GM19023 (cell line): ENCODE data around the gene C20orf141.
"Not testable (repeated sequence)": the region's sequence is repeated elsewhere in the genome, so short reads cannot be mapped to it uniquely, and the experiment has no call there.

Source experiments
- ATAC-seq: cut with Tn5 transposase; IDR thresholded peaks from one replicate; pipeline ENCODE4 v1.9.1; 2021; ENCODE audit warnings: mild to moderate bottlenecking, moderate library complexity; ENCODE audit not compliant: unreplicated experiment

Gene C20orf141, protein sequence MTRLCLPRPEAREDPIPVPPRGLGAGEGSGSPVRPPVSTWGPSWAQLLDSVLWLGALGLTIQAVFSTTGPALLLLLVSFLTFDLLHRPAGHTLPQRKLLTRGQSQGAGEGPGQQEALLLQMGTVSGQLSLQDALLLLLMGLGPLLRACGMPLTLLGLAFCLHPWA

DNA sequence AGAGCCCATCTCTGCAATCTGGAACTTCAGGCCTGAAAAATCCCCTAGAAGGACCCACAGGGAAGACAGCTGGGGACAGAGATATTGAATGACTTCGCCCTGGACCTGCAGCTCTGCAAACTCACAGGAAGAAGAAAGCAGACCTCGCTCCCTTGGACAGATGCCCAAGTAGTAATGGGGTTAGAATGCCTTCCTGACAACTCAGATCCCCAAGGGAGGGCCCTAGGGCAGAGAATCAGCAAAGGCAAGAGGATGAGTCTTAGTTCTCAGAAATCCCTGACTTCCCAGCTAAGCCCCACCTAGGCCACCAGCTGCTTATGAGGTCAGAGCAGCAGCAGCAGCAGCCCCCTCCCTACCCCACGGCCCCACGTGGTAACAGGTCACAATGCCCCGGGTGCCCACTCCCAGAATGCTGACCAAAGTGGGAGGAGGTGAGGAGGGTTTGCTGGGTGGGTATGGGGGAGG is at the start of gene C20orf141:
C20orf141 (plus strand) TSS at position 401 of the 465 bp plus-strand sequence. CDS start 198 bp downstream, outside the sequence.
- no peak for ATAC-seq

DNA sequence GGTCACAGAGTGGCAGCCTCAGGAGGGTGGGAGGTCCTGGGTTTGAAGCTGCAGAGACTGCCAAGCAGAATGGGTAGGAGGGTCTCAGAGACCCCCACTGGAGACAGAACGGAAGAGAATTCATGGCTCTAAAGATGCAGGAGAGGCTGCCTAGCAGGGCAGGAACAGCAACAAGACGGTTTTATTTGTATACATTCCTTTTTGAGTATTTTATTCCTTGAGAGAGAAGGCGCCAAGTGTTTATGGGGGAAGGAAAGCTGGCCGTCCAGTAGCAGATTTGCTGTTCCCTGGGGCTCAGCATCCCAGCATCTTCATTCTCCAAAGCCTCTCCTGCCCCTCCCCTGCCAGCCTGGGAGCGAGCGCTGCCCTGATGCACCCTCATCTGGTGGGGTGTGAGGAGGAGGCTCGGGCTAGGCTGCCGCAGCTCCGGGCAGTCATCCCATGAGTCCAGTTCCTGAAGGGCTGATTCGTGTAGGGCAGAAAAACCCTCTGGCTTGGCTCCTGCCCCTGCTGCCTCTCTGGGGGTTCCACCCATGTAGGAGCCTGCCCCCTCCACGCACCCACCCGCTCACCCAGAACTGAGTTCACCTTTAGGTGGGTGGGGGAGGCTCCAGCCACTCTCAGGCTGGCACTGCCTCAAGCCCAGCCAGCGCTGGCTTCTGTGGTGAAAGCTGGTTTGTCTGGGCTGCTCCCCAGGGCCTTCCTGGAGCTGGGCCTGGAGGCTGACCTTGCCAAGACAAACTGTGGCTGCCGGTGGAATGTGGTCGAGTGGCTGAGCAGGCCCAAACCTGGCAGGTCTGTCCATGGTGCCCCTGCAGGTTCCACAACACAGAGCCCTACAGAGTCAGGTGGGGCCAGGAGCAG is 46.8 kb upstream of the C20orf141 start:
- no peak for ATAC-seq

DNA sequence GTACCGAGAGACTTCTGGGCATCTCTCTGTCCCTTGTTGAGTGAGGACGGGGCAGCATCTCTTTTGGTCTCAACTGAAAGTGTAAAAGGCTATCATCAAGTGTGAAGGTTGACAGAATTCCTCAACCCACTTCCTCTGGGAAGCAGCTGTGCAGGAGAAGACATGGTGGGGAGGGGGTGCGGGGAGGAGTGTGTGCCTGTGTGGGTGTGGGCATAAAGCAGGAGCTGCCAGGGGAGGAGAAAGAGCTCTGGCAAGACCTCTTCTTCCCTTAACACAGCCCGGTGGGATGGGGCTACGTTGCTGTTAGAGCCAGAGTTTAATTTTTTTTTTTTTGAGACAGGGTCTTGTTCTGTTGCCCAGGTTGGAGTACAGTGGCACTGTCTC is 46.2 kb upstream of the C20orf141 start:
- ATAC-seq = no peak

DNA sequence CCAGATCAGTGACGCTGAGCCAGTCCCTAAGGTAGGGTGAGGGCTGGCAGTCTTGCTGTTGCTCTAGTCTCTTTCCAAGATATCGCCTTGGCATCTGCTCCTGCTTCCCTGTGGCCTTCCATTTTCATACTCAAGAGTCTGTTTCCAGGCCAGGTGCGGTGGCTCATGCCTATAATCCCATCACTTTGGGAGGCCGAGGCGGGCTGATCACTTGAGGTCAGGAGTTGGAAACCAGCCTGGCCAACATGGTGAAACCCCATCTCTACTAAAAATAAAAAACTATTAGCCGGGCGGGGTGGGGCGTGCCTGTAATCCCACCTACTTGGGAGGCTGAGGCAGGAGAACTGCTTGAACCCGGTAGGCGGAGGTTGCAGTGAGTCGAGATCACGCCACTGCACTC is 44.7 kb upstream of the C20orf141 start:
- ATAC-seq = not testable (repeated sequence)

DNA sequence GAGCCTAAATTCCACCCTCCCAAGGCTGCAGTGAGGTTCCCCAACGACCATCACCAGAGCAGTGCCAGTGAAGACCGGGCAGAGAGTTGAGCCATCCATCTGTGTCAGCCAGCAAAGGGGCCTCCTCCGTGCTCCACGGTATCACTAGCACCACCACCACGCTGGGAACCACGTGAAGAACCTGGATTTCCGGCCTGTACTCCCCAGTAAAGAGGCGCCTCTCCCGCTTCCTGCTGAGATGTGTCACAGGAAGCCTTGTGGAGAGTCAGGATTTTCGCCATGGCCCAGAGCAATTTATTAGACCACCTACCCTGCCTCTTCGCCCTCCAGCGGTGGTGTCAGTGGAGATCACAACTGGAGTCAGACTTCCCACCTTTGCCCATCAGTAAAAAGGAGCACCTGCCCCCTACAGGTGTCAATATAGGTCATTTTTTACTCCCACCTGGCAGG is 43.1 kb upstream of the C20orf141 start:
- no peak for ATAC-seq

DNA sequence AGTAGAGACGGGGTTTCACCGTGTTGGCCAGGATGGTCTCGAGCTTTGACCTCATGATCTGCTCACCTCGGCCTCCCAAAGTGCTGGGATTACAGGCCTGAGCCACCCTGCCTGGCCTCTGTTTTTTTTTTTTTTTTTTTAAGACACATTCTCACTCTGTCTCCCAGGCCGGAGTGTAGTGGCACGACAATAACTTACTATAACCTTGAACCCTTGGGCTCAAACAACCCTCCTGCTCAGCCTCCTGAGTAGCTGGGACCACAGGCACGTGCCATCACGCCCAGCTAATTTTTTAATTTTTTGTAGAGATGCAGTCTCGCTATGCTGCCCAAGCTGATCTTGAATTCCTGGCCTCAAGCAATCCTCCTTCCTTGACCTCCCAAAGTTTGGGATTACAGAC is 41.0 kb upstream of the C20orf141 start:
- no peak for ATAC-seq

DNA sequence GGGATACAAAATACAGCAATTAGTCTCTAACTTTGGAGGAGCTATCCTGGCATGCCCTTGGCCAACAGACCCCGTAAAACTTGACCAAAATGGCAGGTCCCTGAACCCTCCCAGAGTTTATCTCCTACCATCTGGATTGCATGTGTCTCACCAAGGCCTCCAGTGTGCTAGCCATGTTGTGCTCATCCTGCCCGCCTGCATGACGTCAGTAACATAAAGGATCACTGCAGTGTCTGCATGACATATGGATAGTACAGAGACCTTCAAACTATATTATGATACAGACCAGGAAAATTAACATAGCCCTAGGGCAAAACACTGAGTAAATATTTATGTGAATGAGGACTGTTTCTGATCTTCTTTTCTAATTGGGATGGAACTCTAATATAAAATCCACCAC is 39.6 kb upstream of the C20orf141 start:
- no peak for ATAC-seq

DNA sequence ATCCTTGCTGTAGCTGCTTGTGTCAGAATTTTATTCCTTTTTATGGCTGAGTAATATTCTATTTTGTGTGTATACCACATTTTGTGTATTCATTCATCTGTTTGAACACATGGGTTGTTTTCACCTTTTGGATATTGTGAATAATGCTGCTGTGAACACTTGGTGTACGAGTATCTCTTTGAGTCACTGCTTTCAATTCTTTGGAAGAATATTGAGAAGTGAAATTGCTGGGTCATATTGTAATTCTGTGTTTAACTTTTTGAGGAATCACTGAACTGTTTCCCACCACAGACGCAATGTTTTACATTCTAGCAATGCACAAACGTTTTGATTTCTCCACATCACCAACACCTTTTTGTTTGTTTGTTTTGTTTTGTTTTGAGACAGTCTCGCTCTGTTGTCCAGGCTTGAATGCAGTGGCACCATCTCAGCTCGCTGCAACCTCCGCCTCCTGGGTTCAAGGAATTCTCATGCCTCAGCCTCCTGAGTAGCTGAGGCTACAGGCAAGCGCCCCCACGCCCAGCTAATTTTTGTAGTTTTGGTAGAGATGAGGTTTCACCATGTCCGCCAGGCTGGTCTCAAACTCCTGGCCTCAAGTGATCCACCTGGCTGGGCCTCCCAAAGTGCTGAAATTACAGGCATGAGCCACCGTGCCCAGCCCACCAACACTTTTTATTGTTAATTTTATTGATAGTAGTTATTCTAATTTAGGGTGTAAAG is 36.0 kb upstream of the C20orf141 start:
- ATAC-seq = no peak

DNA sequence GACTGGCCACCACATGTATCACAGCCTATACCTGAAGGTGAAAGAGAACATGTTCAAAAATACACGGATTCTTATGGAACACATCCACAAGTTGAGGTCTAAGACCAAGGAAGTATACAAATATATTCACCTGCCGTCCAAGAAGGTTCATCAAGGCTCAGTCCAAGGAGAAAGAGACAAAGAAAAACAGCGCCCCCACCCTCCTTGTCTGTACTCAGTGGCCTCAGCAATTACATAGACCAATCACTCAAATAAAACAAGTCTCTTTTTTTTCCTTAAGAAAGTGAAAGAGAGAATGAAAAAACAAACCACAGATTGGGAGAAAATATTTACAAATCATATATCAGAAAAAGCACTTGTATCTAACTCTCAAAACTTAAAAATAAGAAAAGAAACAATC is 33.8 kb upstream of the C20orf141 start:
- no peak for ATAC-seq

DNA sequence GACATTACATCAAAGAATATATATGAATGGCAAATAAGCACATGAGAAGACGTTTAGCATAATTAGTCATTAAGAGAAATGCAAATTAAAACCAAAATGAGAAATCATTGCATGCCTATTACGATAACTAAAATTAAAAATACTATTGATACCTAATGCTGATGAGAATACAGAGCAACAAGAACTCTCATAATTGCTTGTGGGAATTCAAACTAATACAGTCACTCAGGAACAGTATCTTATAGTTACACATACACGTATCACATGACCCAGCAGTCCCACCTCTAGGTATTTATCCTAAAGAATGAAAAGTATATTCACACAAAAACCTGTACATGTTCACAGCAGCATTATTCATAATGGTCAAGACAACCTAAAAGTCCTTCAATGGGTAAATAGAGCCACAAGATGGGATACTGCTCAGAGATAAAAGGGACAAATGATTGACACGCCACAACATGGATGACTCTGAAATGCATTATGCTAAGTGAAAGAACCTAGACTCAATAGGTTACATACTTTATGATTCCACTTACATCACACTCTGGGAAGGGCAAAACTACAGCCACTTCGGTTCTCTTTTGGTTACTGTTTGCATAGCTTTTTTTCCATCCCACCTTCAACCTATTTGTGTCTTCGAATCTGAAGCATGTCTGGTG is 30.8 kb upstream of the C20orf141 start:
- no peak for ATAC-seq

DNA sequence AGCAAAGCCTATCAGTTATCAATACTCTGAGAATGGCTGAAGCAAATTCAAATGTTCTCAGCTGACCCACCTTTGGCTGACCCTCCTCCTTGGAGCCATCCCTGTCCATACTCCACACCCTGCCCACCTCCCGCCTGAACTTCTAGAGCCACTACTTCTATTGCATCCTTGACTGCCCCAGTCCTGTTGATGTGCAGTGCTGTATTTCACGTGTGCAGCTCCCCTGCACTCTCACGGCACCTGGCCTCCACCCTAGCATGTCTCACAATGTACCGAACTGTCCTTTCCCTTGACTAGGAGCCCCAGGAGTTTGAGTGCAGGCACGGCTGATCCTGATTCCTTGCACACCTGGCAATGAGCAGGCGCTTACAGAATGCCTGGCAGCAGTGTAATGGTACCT is 21.3 kb upstream of the C20orf141 start:
- no peak for ATAC-seq

DNA sequence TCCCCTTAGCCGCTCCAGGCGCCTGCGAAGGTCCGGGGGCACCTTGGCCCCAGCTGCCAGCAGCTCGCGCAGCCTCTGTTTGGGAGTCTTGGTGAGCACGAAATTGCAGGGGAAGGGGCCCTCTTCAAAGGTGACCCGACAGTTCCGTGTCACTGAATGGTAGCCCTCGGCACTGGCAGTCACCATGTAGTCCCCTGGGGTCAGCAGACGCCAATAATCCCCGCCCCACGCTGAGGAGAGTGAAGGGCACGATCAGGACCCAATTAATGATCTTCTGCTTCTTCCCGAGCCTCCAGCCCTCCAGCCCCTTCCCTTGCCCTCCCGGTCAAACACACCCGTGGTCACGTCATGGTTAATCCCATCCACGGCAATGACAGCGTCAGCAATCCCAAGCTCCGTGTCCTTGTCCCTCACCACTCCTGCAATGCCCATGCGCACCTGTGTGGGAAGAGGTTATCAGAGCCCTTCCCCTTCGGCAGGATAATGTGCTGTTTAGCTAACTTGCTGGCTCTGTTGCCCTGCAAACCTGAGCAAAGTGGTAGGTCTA is 20.5 kb upstream of the C20orf141 start:
- no peak for ATAC-seq

DNA sequence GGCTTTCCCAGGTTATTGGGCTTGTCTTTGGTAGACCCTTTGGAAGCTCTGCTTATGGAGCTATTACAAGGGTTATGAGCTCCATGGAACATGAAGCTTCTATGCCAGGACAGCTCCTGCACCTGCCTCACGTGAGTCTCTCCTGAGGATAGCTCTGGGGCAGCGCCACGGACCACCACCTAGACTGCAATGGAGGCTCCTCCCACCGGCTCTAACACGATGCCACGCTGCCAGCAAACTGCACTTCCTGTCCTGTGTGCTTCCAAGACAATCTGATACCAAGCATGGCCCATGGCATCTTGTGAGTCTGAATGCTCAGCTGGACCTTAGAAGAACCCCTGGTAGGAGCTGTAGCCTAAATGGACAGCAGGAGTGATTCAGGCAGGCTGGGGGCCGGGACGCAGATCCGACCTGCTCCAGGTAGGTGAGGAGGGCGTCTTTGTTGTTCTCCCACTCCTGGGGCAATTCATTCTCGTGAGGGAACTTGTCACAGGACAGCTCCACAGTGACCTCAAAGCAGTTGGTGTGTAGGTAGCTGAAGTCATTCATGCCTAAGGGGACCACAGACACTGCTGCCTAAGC is 19.8 kb upstream of the C20orf141 start:
- no peak for ATAC-seq

DNA sequence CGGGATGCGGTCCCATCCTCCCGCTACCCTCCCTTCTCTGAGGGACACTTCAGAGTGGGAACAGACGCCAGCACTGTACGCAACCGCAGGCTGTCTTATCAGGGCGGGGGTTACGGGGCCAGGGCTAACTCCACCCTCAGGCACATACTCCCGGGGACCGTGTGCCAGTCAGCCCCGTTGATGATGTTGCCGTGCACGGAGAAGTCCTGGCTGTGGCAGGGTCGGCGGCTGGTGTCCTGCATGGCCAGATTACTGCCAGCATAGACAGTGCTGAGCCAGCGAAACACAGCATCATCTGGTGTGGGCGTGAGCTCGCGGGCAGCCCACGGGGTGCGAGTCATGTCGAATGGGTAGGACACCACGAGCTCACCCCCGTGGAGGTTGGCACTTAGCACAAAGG is 19.3 kb upstream of the C20orf141 start:
- ATAC-seq = no peak

DNA sequence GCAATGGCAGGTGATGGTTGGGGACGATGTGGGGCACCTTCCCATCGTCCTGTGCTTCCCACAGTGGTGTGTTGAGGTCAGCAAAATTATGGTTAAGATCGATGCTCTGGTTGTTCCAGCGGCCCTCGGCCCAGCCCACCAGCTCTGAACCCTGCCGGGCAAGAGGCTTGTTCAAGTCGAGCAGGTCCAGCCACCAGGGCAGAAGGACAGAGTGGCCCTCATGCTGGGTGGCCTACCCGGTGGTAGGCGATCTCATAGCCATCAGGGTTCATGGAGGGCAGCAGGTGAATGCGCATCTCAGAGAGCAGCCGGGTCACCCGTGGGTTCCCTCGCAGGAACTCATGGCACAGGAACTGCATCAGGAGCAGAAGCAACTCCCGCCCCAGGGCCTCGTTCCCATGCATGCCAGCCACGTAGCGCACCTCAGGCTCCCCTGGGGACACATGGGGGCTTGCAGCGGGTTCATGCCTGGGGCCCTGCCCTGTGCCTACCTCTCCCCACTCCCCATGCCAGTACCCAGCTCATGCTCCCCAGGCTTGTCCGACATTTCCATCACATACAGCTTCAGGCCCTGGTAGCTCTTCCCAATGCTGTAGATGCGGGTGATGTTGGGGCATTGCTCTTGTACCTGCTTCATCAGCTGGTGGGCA is 18.7 kb upstream of the C20orf141 start:
- ATAC-seq = no peak

DNA sequence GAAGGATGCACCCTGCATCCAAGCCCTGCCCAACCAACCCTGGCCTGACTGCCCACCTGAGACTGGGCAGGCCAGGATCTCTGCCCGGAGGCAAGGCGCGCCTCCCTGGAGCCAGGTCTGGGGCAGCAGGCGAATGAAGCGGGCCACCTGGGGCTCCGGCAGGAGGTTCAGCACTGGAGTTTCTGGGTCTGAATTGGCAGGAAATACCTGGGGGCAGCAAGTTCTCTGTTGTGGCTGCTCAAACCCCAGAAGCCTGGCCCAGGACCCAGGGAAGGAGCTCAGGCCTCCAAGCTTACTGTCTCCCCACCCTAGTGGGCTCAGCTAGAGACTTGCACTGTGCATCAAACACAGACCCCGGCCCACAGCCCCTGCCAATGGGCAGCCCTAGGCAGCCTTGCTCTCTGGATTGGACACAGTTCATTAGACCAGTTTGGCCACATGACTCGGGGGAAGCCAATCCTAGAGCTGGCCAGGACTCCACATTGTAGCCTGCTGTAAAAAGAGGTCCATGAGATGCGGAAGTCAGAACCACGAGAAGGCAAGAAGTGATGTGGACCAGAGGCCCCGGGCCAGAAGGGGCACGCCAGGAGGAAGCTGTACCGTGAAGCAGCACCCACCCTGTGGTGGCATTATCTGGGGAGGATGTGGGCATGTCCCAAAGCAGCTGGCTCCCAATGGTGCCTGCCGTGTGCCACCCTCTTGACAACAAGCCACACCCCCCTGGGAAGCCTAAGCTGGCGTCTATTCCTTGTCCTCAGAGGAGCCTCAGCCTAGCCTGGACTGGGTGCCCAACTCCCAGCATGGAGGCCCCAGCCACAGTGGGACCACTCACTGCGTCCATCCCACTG is 17.4 kb upstream of the C20orf141 start:
- ATAC-seq = no peak

DNA sequence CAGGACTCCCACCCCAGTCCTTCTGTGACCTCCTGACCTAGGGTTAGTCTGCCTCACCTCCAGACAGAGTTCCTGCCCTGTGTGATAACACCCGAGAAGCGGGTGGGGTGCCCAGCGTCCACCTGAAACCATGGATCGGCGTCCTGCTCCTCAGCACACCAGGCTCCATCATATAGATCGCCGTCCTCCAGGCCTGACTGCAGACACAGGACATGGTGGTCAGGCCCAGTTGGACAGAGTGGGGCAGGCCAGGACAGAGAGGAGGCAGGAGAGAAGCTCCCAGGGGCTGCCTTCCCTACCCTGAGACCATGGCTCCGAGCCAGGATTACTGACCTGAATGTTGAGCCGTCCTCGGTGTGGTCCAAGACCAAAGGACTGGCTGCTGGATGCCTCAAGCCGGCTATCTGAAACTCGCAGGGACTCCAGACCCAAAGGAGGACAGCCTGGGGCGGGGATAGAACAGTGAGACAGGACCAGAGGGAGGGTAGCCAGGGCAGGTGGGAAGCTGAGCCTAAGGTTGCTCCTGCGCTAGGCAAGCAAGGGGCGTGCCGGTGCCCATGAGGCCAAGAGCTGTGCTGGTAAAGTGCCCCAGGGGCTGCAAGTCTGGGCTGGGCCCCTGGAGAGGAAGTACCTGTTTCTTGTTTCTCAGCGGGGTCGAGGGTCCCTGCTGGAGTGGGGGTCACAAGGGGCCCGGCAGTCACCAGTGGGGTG is 16.5 kb upstream of the C20orf141 start:
- ATAC-seq = no peak

DNA sequence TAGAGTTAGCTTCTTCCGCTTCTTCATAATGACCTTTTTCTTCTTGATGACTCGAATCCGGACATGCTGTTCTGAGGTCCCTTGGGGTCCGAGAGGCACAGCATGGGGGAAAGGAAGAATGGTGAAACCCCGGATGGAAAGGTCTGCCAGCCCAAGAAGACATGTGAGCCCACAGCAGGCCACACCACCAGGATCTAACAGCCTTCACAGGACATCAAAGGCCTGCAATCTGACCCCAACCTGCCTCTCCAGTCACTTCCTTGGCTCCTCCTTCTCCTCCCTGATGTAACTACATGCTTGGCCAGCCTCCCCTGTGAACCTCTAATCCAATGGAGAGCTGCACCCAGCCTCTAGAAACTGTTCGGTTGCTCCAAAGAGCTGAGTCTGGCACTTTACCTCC is 16.0 kb upstream of the C20orf141 start:
- ATAC-seq = no peak
